Smooth muscle cell (in vitro differentiated cells): ENCODE results near the gene BICD1. TPM values are rescaled to one million over a fixed set of nuclear protein-coding genes. Genes with fewer than 3 reads are reported as not detected.
A peak's percentile ranks its signal among the peaks of the same experiment; 100 is the strongest.

Experiments
- DNase-seq: peaks from one replicate; lab custom pipeline; 2025; ENCODE audit not compliant: unreplicated experiment; lab: John Stamatoyannopoulos, UW
- H2AFZ ChIP-seq: fragments of 200-600 bp; sonication (generic); 2 replicates; pipeline ENCODE4 v1.6.0; 2016; ENCODE audit warnings: antibody characterized with exemption, low read depth, mild to moderate bottlenecking
- H3F3A ChIP-seq: fragments of 200-600 bp; sonication (generic); 2 replicates; pipeline ENCODE4 v1.6.0; 2017; ENCODE audit warnings: antibody characterized with exemption, low read depth
- H3K27ac ChIP-seq: fragments of 200-600 bp; sonication (generic); 2 replicates; pipeline ENCODE4 v1.5.1; 2016; ENCODE audit warnings: low read depth, mild to moderate bottlenecking
- H3K27me3 ChIP-seq: fragments of 200-600 bp; sonication (generic); 2 replicates; pipeline ENCODE4 v1.6.1; 2016; ENCODE audit warnings: low read depth, mild to moderate bottlenecking
- H3K36me3 ChIP-seq: fragments of 200-600 bp; sonication (generic); 2 replicates; pipeline ENCODE4 v1.5.1; 2016; ENCODE audit warnings: low read depth
- H3K4me1 ChIP-seq: fragments of 200-600 bp; sonication (generic); 2 replicates; pipeline ENCODE4 v1.5.1; 2016; ENCODE audit warnings: low read depth
- H3K4me2 ChIP-seq: fragments of 200-600 bp; sonication (generic); 2 replicates; pipeline ENCODE4 v1.6.0; 2016; ENCODE audit warnings: mild to moderate bottlenecking
- H3K4me3 ChIP-seq: fragments of 200-600 bp; sonication (generic); 2 replicates; pipeline ENCODE4 v1.5.1; 2016; ENCODE audit warnings: mild to moderate bottlenecking
- H3K79me2 ChIP-seq: fragments of 200-600 bp; sonication (generic); 2 replicates; pipeline ENCODE4 v1.6.0; 2016; ENCODE audit warnings: low read depth, mild to moderate bottlenecking
- H3K9ac ChIP-seq: fragments of 200-600 bp; sonication (generic); 2 replicates; pipeline ENCODE4 v1.6.0; 2016; ENCODE audit warnings: low read depth
- H3K9me3 ChIP-seq: fragments of 200-600 bp; sonication (generic); replicated peaks from 2 replicates; pipeline ENCODE4 v1.5.1; 2016; ENCODE audit warnings: low read depth
- H4K20me1 ChIP-seq: fragments of 200-600 bp; sonication (generic); 2 replicates; pipeline ENCODE4 v1.6.0; 2016; ENCODE audit warnings: low read depth
- WGBS: methylation state at CpG from one replicate; pipeline ENCODE4 v1.1.7; 2016; ENCODE audit warnings: low lambda C conversion rate; 5-methylcytosine and 5-hydroxymethylcytosine counted together
- polyA plus RNA-seq: library from polyadenylated mRNA; unstranded; fragments of >200 nt; fragmentation: Nextera tagmentation; extraction: Ambion mirVana; gene quantifications from 2 replicates; pipeline ENCODE4 v1.2.1, GENCODE V29; 2016
- total RNA-seq: library from RNA; depleted of rRNA; stranded (reverse); fragments of >200 nt; gene quantifications from 2 replicates; pipeline ENCODE4 v1.2.3, GENCODE V29; 2014
- TF ChIP-seq, protein P1 (sequence below): fragments of 200-600 bp; sonication (generic); IDR thresholded peaks from 2 replicates; pipeline ENCODE4 v1.5.1; 2017; ENCODE audit warnings: borderline replicate concordance, mild to moderate bottlenecking, antibody characterized with exemption; ENCODE audit not compliant: insufficient read depth, poor library complexity, severe bottlenecking

BICD1 gene
- total and polyA plus RNA-seq, 2 experiments from 2014 or later, result 6.5 to 11.5 TPM

DNA sequence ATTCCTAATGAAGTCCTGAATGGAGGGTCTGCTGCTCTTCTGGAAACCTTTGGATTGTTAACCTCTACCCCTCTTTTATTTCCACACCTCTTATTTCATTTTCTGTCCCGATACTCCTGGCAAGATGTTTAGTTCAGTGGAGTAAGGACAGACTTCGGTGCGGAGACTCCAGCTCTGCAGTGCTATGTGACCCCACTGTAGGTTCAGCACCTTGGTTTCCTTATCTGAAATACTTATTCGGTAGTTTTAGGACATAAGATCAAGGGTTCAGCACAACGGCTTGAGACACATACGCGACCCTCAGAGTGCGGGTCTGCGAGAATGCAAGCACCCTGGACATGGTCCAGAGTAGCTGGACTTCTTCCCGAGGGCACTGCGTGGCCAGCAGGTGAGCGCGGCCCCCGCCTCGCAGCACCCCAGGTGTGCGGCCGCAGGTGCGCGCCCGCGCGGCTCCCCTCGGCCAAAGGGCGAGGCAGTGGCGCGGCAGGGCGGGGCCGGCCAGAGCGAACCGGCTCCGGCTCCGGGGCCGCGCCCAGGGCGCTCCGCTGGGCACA, 292.2 kb downstream of the BICD1 start:
- no peak for DNase-seq
- H3K9me3 ChIP-seq, result no peaks in the 10 kb centered on the region
- no peaks in the 10 kb centered on the region for H3K4me1 ChIP-seq
- WGBS, result 3% methylated on average over 32 of the region's 36 CpGs
- no peaks in the 10 kb centered on the region for H4K20me1 ChIP-seq
- peak overlapping the region; percentile 30 for H2AFZ ChIP-seq
- H3K36me3 ChIP-seq, result no peaks in the 10 kb centered on the region
- peaks cover 4% of the 10 kb centered on the region for H3F3A ChIP-seq
- peak overlapping the region; percentile 63 for H3K4me3 ChIP-seq
- peaks cover 17% of the 10 kb centered on the region for H3K27me3 ChIP-seq
- TF ChIP-seq, protein P1, sequence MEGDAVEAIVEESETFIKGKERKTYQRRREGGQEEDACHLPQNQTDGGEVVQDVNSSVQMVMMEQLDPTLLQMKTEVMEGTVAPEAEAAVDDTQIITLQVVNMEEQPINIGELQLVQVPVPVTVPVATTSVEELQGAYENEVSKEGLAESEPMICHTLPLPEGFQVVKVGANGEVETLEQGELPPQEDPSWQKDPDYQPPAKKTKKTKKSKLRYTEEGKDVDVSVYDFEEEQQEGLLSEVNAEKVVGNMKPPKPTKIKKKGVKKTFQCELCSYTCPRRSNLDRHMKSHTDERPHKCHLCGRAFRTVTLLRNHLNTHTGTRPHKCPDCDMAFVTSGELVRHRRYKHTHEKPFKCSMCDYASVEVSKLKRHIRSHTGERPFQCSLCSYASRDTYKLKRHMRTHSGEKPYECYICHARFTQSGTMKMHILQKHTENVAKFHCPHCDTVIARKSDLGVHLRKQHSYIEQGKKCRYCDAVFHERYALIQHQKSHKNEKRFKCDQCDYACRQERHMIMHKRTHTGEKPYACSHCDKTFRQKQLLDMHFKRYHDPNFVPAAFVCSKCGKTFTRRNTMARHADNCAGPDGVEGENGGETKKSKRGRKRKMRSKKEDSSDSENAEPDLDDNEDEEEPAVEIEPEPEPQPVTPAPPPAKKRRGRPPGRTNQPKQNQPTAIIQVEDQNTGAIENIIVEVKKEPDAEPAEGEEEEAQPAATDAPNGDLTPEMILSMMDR, result no peak
- H3K9ac ChIP-seq, result no peak overlapping the region
- H3K4me2 ChIP-seq, result peak overlapping the region; percentile 86
- H3K79me2 ChIP-seq, result peaks cover 6% of the 10 kb centered on the region
- H3K27ac ChIP-seq, result no peak overlapping the region

DNA sequence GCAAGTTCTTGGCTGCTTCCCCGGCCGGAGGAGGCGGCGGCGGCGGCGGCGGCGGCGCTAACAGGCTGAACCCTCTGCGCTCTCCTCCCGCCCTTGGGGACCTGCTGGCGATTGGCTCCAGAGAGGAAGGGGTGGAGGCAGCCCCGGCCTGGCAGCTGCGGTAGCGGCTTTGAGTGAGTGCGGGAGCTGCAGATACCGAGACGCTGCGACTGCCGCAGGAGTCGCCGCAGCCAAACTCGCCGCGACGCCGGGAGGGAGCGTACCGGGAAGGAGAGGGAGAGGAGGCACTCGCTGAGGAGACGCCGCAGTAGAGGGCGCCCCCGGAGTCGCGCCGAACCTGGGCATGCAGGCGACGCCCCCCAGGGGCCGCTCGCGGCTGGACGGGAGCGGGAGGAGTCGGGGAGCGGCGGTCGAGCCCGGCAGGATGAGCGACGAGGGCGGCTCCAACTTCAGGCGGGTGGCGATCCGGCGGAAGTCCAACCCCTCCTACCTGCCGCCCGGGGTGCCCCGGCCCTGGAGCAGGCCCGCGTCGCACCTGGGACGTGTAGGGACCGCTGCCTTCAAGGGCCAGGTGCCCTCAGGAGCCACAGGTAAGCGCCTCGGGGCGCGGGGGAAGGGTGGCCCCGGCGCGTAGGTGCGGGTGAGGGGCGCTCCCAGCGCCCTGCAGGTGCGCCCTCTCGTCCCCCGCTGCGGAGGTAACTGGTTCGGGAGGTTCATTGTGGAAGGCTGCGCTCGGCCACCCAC, 292.9 kb downstream of the BICD1 start, which contains the start of gene FGD4:
Gene FGD4 (plus strand): TSS at position 189 of the 744 bp plus-strand sequence.
- TF ChIP-seq, protein P1, result peak; percentile 33

DNA sequence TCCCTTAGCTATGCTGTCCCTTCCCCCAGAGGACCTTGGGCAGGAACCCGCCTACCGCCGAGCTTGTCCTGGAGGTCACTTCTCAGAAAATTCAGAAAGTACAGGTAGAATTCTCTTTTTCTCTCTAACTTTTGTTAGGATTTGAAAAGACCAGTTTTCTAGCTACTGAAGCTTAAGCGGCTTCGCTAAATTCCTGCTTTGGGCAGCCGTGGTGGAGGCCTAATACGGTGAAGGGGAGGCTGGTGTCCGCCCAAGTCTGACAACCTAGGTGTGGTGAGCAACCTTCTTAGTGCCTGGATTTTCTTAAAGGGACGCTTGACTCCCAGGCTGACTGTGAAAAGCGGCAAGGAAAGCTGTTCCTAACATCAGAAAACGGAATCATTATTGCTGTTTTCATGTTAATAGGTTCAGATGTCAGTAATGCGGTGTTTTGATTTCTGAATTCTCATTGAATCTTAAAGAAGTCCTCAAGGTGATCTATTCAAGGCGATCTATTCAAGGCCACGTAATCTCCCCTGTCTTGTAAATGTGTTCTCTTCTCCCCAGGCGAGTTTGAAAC, 293.5 kb downstream of the BICD1 start:
- Histone ChIP-seq H4K20me1 (no peaks in the 10 kb centered on the region), H3K9ac (no peak overlapping the region)

More for the DNA sequence above, 292.9 kb downstream of the BICD1 start, which contains the start of gene FGD4:
- DNase-seq, result peak; percentile 47
- H3K4me2 ChIP-seq, result peak within 1 kb of the TSS; percentile 86
- no peaks in the 10 kb centered on the region for H3K9me3 ChIP-seq
- H4K20me1 ChIP-seq, result no peaks in the 10 kb centered on the region
- H3K4me3 ChIP-seq, result peak within 1 kb of the TSS; percentile 63
- H3K27ac ChIP-seq, result peak within 1 kb of the TSS; percentile 8
- 2% methylated on average over 78 of the region's 82 CpGs for WGBS
- H3K79me2 ChIP-seq, result peaks cover 8% of the 10 kb centered on the region
- H3K4me1 ChIP-seq, result no peaks in the 10 kb centered on the region
- H3K36me3 ChIP-seq, result no peaks in the 10 kb centered on the region
- peak within 1 kb of the TSS; percentile 30 for H2AFZ ChIP-seq
- peaks cover 17% of the 10 kb centered on the region for H3K27me3 ChIP-seq
- no peak within 1 kb of the TSS for H3K9ac ChIP-seq
- peaks cover 4% of the 10 kb centered on the region for H3F3A ChIP-seq

More for the DNA sequence above, 293.5 kb downstream of the BICD1 start:
- Histone ChIP-seq H2AFZ (peak overlapping the region; percentile 22), H3K36me3 (no peaks in the 10 kb centered on the region), H3K9me3 (no peaks in the 10 kb centered on the region), H3K4me3 (peak overlapping the region; percentile 63), H3K27me3 (peaks cover 17% of the 10 kb centered on the region), H3K79me2 (peaks cover 10% of the 10 kb centered on the region), H3F3A (no peaks in the 10 kb centered on the region), H3K4me1 (no peaks in the 10 kb centered on the region), H3K27ac (peak overlapping the region; percentile 8), H3K4me2 (peak overlapping the region; percentile 86)
- TF ChIP-seq, protein P1, result no peak
- no peak for DNase-seq
- 5% methylated on average over 15 of the region's 15 CpGs for WGBS
